H1 (cell line): Measurements from ENCODE around the gene CD1D.

Experiments
- CBX5 ChIP-seq: fragments of 300-800, 300-1000 bp; sonication (generic); IDR thresholded peaks from 2 replicates; pipeline ENCODE4 v1.7.1; 2016; ENCODE audit warnings: antibody characterized with exemption, low read length, low read depth
- CEBPB ChIP-seq: IDR thresholded peaks from 2 replicates; pipeline ENCODE4 v1.6.1; 2012; ENCODE audit warnings: low read depth, low read length
- EP300 ChIP-seq, 2 experiments: IDR thresholded peaks; 1 replicate in 1 of 2; 2 replicates in 1 of 2; pipeline ENCODE4 v1.6.1; 2011 to 2012; ENCODE audit warnings: low read depth in 2 of 2, low read length in 2 of 2, mild to moderate bottlenecking in 2 of 2, borderline replicate concordance in 1 of 2, inconsistent platforms in 1 of 2, moderate library complexity in 1 of 2
- EZH2 ChIP-seq: fragments of 200-600 bp; sonication (generic); IDR thresholded peaks from 2 replicates; pipeline ENCODE4 v1.7.1; 2012; ENCODE audit warnings: low read depth, mild to moderate bottlenecking, moderate library complexity, low read length, inconsistent platforms; ENCODE audit not compliant: severe bottlenecking
- GABPA ChIP-seq: IDR thresholded peaks from 2 replicates; pipeline ENCODE4 v1.6.1; 2011; ENCODE audit warnings: mild to moderate bottlenecking, low read length, moderate library complexity, borderline replicate concordance; ENCODE audit not compliant: insufficient read depth
- JUND ChIP-seq: IDR thresholded peaks from 2 replicates; pipeline ENCODE4 v1.6.1; 2011; ENCODE audit warnings: mild to moderate bottlenecking, improper control_type of control experiment, low read length
- POLR2A ChIP-seq, 2 experiments: IDR thresholded peaks; 1 replicate in 1 of 2; 2 replicates in 1 of 2; pipeline ENCODE4 v1.6.1; 2011; ENCODE audit warnings: low read depth in 2 of 2, low read length in 2 of 2, mild to moderate bottlenecking in 2 of 2; ENCODE audit errors: control extremely low read depth in 1 of 2
- POLR2AphosphoS5 ChIP-seq: IDR thresholded peaks from 2 replicates; pipeline ENCODE4 v1.6.1; 2011; ENCODE audit warnings: low read depth, low read length
- TBP ChIP-seq: IDR thresholded peaks from 2 replicates; pipeline ENCODE4 v1.6.1; 2011; ENCODE audit warnings: low read depth, low read length, improper control_type of control experiment
- YY1 ChIP-seq: IDR thresholded peaks from 2 replicates; pipeline ENCODE4 v1.6.1; 2011; ENCODE audit warnings: low read depth, mild to moderate bottlenecking, low read length
- TF ChIP-seq, protein P1 (sequence below): IDR thresholded peaks from 2 replicates; pipeline ENCODE4 v1.6.1; 2012; ENCODE audit warnings: inconsistent platforms
- TF ChIP-seq, protein P2 (sequence below), 3 experiments: IDR thresholded peaks; 1 replicate in 2 of 3; 2 replicates in 1 of 3; pipeline versions ENCODE4 v1.5.1 to v1.6.1; 2011; ENCODE audit warnings: low read length in 3 of 3, mild to moderate bottlenecking in 3 of 3, inconsistent platforms in 2 of 3, low read depth in 1 of 3, moderate library complexity in 1 of 3; ENCODE audit not compliant: insufficient read depth in 1 of 3; ENCODE audit errors: control extremely low read depth in 1 of 3

- TF ChIP-seq POLR2AphosphoS5 = no peak
- no peak for TF ChIP-seq EZH2
- TF ChIP-seq, protein P1, sequence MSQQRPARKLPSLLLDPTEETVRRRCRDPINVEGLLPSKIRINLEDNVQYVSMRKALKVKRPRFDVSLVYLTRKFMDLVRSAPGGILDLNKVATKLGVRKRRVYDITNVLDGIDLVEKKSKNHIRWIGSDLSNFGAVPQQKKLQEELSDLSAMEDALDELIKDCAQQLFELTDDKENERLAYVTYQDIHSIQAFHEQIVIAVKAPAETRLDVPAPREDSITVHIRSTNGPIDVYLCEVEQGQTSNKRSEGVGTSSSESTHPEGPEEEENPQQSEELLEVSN = no peak
- TF ChIP-seq JUND = no peak
- no peak for TF ChIP-seq POLR2A (IDR thresholded peaks at IDR 0.05; ENCODE audit: control extremely low read depth in 1 of 2, low read depth in 2 of 2, low read length in 2 of 2)
- TF ChIP-seq, protein P2, sequence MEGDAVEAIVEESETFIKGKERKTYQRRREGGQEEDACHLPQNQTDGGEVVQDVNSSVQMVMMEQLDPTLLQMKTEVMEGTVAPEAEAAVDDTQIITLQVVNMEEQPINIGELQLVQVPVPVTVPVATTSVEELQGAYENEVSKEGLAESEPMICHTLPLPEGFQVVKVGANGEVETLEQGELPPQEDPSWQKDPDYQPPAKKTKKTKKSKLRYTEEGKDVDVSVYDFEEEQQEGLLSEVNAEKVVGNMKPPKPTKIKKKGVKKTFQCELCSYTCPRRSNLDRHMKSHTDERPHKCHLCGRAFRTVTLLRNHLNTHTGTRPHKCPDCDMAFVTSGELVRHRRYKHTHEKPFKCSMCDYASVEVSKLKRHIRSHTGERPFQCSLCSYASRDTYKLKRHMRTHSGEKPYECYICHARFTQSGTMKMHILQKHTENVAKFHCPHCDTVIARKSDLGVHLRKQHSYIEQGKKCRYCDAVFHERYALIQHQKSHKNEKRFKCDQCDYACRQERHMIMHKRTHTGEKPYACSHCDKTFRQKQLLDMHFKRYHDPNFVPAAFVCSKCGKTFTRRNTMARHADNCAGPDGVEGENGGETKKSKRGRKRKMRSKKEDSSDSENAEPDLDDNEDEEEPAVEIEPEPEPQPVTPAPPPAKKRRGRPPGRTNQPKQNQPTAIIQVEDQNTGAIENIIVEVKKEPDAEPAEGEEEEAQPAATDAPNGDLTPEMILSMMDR (IDR thresholded peaks at IDR 0.05; ENCODE audit: control extremely low read depth in 1 of 3, insufficient read depth in 1 of 3, low read depth in 1 of 3, low read length in 3 of 3) = no peak
- no peak for TF ChIP-seq EP300 (IDR thresholded peaks at IDR 0.05; ENCODE audit: borderline replicate concordance in 1 of 2, low read depth in 2 of 2, low read length in 2 of 2)
- TF ChIP-seq GABPA = no peak
- no peak for TF ChIP-seq CBX5
- TF ChIP-seq CEBPB = no peak
- no peak for TF ChIP-seq TBP
- TF ChIP-seq YY1 = no peak
These were observed 34.0 kb upstream of the CD1D start for GRCh38 chr1:158146739-158147138.
